ENCODE measurements around the gene NFIA.

- TF ChIP-seq CTCF (IDR thresholded peaks at IDR 0.05; ENCODE audit: low read length): no peak
- TF ChIP-seq EZH2phosphoT487 (IDR thresholded peaks at IDR 0.05; ENCODE audit: low read length): no peak
Observed at GRCh38 chr1:61090546-61091202, 8.3 kb downstream of the NFIA start.
